PC-3 (cell line): ENCODE data around the gene MTRFR.

Experiments used
- CTCF ChIP-seq: fragments of 300-600 bp; sonication (generic); conservative IDR thresholded peaks from 2 replicates; pipeline ENCODE4 v1.5.1; 2017; ENCODE audit warnings: antibody characterized with exemption, low read depth, mild to moderate bottlenecking, low read length
- EZH2phosphoT487 ChIP-seq: fragments of 300-600 bp; sonication (generic); IDR thresholded peaks from 2 replicates; pipeline ENCODE4 v1.6.1; 2018; ENCODE audit warnings: mild to moderate bottlenecking, antibody characterized with exemption, low read length, borderline replicate concordance

- TF ChIP-seq CTCF (no peak), EZH2phosphoT487 (no peak)
These were observed 797 bp upstream of the MTRFR start for GRCh38 chr12:123232472-123232806.
